OCI-LY3 (cell line): ENCODE results near the gene TNK1.

Experiments used
- H2AFZ ChIP-seq: fragments of 200-600, 300-600 bp; shearing (Covaris generic); 2 replicates; pipeline ENCODE4 v1.6.0; 2014; ENCODE audit warnings: antibody characterized with exemption, low read depth, low read length
- H3K27ac ChIP-seq: fragments of 200-600, 300-600 bp; sonication (generic); 2 replicates; pipeline ENCODE4 v1.5.1; 2014; ENCODE audit warnings: mild to moderate bottlenecking, low read length, moderate library complexity, mixed read lengths
- H3K27me3 ChIP-seq: fragments of 200-600, 300-600 bp; sonication (generic); 2 replicates; pipeline ENCODE4 v1.6.1; 2014; ENCODE audit warnings: low read depth, low read length, mixed read lengths
- H3K36me3 ChIP-seq: fragments of 200-600, 300-600 bp; sonication (generic); replicated peaks from 2 replicates; pipeline ENCODE3; 2014; ENCODE audit warnings: low read depth, low read length, mixed read lengths
- H3K4me1 ChIP-seq: fragments of 300-600, 200-600 bp; sonication (generic); 2 replicates; pipeline ENCODE4 v1.6.1; 2014; ENCODE audit warnings: low read length, mixed read lengths
- H3K4me2 ChIP-seq: fragments of 200-600, 300-600 bp; sonication (generic); 2 replicates; pipeline ENCODE4 v1.6.1; 2014; ENCODE audit warnings: low read length, mixed read lengths
- H3K4me3 ChIP-seq: fragments of 300-600, 200-600 bp; sonication (generic); 2 replicates; pipeline ENCODE4 v1.5.1; 2014; ENCODE audit warnings: antibody characterized with exemption, mild to moderate bottlenecking, low read length, moderate library complexity
- H3K79me2 ChIP-seq: fragments of 300-600, 200-600 bp; shearing (Covaris generic); 2 replicates; pipeline ENCODE4 v1.6.1; 2014; ENCODE audit warnings: mild to moderate bottlenecking, low read length, mixed read lengths
- H3K9ac ChIP-seq: fragments of 300-600, 200-600 bp; shearing (Covaris generic); 2 replicates; pipeline ENCODE4 v1.6.0; 2014; ENCODE audit warnings: mild to moderate bottlenecking, low read length, moderate library complexity
- H3K9me3 ChIP-seq: fragments of 200-600, 300-600 bp; shearing (Covaris generic); 2 replicates; pipeline ENCODE4 v1.6.1; 2014; ENCODE audit warnings: low read length, mixed read lengths; ENCODE audit not compliant: insufficient read depth
- H4K20me1 ChIP-seq: fragments of 200-600, 300-600 bp; sonication (generic); 2 replicates; pipeline ENCODE4 v1.6.1; 2016; ENCODE audit warnings: low read length, mixed read lengths; ENCODE audit not compliant: insufficient read depth
- EZH2phosphoT487 ChIP-seq: fragments of 200-600 bp; shearing (Covaris generic); IDR thresholded peaks from 2 replicates; pipeline ENCODE4 v1.6.1; 2018; ENCODE audit warnings: antibody characterized with exemption, mixed run types, low read depth
- TF ChIP-seq, protein P1 (sequence below): fragments of 200-600, 300-600 bp; sonication (generic); IDR thresholded peaks from 2 replicates; pipeline ENCODE4 v1.5.1; 2014; ENCODE audit warnings: antibody characterized with exemption, low read length, low read depth

TNK1 gene

DNA sequence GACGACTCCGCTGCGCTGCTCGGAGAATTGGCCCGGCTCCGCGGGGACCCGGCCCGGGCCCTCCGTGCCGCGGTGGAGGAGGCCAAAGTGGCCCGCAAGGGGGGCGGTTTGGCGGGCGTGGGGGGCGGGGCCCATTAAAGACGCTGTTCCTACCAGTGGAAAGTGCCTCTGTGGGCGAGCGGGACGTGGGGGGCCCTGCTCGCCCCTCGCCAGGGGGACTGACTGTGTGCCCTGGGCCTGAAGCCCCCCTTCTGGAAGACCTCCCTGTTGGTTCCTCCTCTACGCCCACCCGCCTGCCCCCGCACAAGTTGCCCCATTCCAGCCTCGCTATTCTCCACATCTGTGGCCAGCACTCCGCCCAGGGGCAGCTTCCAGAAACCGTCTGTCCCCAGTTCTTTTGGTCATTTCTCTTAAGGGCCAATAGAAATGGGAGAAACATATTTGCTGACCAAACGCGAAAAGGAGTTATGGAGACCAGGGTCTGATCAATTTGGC, 56.5 kb downstream of the TNK1 start:
- Histone ChIP-seq H3K79me2 (no peaks in the 10 kb centered on the region), H4K20me1 (no peaks in the 10 kb centered on the region), H3K4me3 (no peak overlapping the region), H3K27ac (no peak overlapping the region), H2AFZ (no peak overlapping the region), H3K27me3 (0 out of 2 replicates have a peak, but pooled peaks cover 3% of the 10 kb centered on the region), H3K36me3 (no peaks in the 10 kb centered on the region), H3K4me2 (no peak overlapping the region), H3K4me1 (peaks cover 12% of the 10 kb centered on the region), H3K9ac (no peak overlapping the region), H3K9me3 (no peaks in the 10 kb centered on the region)
- TF ChIP-seq, protein P1, sequence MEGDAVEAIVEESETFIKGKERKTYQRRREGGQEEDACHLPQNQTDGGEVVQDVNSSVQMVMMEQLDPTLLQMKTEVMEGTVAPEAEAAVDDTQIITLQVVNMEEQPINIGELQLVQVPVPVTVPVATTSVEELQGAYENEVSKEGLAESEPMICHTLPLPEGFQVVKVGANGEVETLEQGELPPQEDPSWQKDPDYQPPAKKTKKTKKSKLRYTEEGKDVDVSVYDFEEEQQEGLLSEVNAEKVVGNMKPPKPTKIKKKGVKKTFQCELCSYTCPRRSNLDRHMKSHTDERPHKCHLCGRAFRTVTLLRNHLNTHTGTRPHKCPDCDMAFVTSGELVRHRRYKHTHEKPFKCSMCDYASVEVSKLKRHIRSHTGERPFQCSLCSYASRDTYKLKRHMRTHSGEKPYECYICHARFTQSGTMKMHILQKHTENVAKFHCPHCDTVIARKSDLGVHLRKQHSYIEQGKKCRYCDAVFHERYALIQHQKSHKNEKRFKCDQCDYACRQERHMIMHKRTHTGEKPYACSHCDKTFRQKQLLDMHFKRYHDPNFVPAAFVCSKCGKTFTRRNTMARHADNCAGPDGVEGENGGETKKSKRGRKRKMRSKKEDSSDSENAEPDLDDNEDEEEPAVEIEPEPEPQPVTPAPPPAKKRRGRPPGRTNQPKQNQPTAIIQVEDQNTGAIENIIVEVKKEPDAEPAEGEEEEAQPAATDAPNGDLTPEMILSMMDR: no peak
- TF ChIP-seq EZH2phosphoT487: no peak

DNA sequence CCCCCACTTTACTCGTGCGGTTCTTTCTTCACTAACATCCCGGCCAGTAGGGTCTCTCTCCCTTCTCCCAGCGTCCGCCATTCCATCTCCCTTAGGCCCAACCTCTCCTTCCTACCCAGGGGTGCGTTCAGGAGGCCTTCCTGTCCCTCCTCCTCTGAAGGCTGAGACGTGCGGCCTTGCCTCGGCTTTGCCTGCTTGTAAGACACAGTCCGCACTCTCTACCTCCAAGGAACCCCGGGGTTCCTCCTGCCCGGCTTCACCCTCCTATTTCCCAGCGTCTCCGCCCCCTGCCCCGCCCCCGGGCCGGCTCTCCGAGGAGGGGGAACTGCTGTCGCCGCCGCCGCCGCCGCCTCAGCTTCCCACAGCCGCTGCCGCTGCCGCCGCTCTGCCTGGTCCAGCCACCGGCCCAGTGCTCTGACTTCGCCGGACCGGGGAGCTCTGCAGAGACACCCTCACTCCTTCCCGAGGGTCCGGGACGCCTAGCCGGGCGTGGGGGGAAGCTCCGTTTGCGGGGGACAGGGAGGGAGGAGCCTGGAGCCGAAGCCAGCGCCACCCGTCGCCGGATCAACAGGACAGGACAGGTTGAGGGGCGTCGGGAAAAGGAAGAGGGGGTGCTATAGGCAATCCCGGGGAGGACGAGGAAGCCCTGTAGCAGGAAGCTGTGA, 57.2 kb downstream of the TNK1 start:
- Histone ChIP-seq H3K36me3 (no peaks in the 10 kb centered on the region), H3K4me3 (no peak overlapping the region), H3K27ac (no peak overlapping the region), H3K9me3 (no peaks in the 10 kb centered on the region), H4K20me1 (no peaks in the 10 kb centered on the region), H3K79me2 (no peaks in the 10 kb centered on the region), H3K9ac (no peak overlapping the region), H3K4me2 (no peak overlapping the region), H3K27me3 (0 out of 2 replicates have a peak, but pooled peaks cover 3% of the 10 kb centered on the region), H3K4me1 (peaks cover 12% of the 10 kb centered on the region), H2AFZ (no peak overlapping the region)
- TF ChIP-seq EZH2phosphoT487: no peak

DNA sequence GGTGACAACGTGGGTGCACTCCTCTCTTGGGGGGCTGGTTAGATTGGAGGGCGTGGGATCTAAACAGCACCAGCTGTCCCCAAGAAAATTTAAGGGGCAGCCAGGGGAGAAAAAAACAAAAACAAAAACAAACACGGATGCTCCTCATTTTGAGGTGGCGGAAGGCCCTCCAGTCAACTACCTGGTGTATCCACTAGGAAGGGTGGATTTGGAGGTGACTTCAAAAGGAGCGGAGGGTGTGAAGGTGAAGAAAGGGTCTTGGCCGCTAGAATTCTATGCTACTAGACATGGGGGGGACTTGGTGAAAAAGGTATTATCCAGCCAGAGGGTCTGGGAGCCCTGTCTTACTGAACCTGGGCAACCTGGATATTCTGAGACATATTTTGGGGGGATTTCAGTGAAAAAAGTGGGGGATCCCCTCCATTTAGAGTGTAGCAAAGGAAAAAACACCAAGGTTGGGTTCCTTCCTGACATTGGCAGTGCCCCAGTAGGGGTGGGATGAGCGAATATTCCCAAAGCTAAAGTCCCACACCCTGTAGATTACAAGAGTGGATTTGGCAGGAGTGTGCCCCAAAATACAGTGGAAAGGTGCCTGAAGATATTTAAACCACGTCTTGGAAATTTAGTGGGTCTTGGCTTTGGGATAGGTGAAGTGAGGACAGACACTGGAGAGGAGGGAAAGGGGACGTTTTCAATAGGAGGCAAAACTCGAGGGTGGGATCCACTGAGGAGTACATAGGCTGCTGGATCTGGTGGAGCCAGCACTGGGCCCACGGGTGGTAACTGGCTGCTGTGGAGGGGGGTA, 58.0 kb downstream of the TNK1 start:
- 0 out of 2 replicates have a peak, but pooled peaks cover 3% of the 10 kb centered on the region for H3K27me3 ChIP-seq
- H3K27ac ChIP-seq: no peak overlapping the region
- H3K4me2 ChIP-seq: no peak overlapping the region
- no peaks in the 10 kb centered on the region for H3K36me3 ChIP-seq
- no peaks in the 10 kb centered on the region for H3K9me3 ChIP-seq
- TF ChIP-seq, protein P1: no peak
- no peaks in the 10 kb centered on the region for H3K79me2 ChIP-seq
- H3K4me3 ChIP-seq: no peak overlapping the region
- peaks cover 12% of the 10 kb centered on the region for H3K4me1 ChIP-seq
- no peak overlapping the region for H3K9ac ChIP-seq
- H2AFZ ChIP-seq: no peak overlapping the region
- H4K20me1 ChIP-seq: no peaks in the 10 kb centered on the region
